GM12892 (cell line): ENCODE results near the gene SIX2.

Experiments
- POLR2A ChIP-seq: IDR thresholded peaks from 2 replicates; pipeline ENCODE4 v1.6.1; 2011; ENCODE audit warnings: low read depth, low read length, control low read depth
- POLR2AphosphoS5 ChIP-seq: IDR thresholded peaks from 2 replicates; pipeline ENCODE4 v1.6.1; 2011; ENCODE audit warnings: low read depth, low read length, control low read depth
- TAF1 ChIP-seq: IDR thresholded peaks from 2 replicates; pipeline ENCODE4 v1.6.1; 2011; ENCODE audit warnings: low read depth, mild to moderate bottlenecking, control low read depth, low read length, borderline replicate concordance

DNA sequence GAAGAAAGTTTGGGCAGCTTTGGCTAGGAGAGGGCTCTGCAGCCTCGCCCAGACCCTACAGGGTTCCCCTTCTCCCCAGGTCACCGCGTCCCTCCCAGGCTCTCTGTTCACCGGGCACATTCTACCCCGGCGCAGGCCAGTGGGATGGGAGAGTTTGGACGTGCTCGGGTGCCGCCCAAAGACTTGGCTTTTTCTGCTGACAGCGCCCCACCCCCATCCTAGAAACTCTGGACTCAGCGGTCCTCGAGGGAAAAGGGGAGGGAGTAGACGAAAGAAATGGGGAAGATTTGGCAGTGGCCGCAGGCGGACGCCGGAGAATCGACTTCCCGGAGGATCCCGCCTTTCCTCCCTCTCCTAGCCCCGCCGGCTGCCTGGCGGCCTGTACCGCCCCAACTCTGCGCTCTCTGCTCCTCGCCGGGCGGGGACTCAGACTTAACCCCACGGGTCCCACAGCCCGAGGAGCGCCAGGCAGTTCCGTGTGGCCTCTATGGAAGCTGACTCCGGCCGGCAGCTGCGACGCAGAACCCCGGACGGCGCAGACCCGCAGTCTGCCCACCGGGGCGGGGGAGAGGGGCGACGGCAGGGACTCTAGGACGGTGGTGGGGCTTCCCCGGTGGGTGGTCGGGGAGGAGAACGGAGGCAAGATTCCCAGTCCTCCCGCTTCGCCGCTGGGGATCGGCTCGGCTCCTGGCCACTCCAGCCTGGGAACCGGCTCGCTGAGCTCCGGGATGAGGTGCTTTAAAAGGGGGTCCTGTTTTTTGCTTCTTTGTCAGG is 863 bp upstream of the SIX2 start:
- no peak for TF ChIP-seq POLR2A
- TF ChIP-seq POLR2AphosphoS5: no peak
- no peak for TF ChIP-seq TAF1
